Measurements from ENCODE around the gene MINDY3. TPM values are rescaled to one million over a fixed set of nuclear protein-coding genes. Genes with fewer than 3 reads are reported as not detected.

MINDY3 gene
- total RNA-seq, 1 experiment from 2014 or later, result 10.4 TPM

DNA sequence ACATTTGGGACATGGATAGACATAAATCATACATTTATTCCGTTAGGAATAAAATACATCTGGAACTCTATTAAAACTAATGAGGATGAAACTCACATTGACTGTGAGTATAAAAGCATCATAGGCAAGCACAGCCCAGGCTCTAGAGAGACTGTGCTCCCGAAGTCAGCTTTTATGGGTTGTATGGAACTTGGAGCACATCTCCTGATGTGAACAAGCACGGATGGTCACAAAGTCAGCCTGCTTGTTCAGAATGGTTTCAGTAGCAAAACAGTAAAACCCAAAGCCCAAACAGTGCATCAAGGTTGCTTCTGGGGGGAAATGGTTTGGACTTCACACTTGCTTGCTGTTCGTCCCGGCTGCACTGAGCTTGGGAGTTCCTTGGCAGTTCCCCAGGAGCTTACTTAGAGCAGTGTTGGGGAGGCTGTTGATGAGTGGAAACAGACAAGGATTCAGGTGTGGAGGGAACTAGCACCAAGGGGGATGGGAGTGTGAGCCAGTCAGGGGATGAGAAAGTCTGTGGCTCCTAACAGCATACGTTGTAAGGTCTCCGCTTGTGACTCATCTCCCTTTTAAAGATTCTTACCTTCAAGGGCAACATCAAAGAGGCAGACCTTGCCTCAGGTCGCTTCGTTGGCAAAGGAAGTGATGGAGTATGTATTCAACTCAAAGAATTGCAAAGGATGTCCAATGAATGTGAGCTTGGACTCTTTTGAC lies 120.9 kb downstream of the MINDY3 start:
- no peaks in the 10 kb centered on the region; the same call in 1 of the 2 replicates for H3K27me3 ChIP-seq (ENCODE audit: control insufficient read depth, insufficient read depth, low read length)
- no peak for DNase-seq (ENCODE audit: low read depth, low spot score)
- no peak overlapping the region for H3K4me3 ChIP-seq (ENCODE audit: low read depth in 2 of 2, low read length in 2 of 2)
- POLR2A ChIA-PET, result no interaction called here
- TF ChIP-seq SIN3A (IDR thresholded peaks at IDR 0.05; ENCODE audit: borderline replicate concordance, insufficient read depth, low read depth, low read length), result no peak
- TF ChIP-seq, protein P1, sequence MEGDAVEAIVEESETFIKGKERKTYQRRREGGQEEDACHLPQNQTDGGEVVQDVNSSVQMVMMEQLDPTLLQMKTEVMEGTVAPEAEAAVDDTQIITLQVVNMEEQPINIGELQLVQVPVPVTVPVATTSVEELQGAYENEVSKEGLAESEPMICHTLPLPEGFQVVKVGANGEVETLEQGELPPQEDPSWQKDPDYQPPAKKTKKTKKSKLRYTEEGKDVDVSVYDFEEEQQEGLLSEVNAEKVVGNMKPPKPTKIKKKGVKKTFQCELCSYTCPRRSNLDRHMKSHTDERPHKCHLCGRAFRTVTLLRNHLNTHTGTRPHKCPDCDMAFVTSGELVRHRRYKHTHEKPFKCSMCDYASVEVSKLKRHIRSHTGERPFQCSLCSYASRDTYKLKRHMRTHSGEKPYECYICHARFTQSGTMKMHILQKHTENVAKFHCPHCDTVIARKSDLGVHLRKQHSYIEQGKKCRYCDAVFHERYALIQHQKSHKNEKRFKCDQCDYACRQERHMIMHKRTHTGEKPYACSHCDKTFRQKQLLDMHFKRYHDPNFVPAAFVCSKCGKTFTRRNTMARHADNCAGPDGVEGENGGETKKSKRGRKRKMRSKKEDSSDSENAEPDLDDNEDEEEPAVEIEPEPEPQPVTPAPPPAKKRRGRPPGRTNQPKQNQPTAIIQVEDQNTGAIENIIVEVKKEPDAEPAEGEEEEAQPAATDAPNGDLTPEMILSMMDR (IDR thresholded peaks at IDR 0.05), result no peak
- TF ChIP-seq, protein P2, sequence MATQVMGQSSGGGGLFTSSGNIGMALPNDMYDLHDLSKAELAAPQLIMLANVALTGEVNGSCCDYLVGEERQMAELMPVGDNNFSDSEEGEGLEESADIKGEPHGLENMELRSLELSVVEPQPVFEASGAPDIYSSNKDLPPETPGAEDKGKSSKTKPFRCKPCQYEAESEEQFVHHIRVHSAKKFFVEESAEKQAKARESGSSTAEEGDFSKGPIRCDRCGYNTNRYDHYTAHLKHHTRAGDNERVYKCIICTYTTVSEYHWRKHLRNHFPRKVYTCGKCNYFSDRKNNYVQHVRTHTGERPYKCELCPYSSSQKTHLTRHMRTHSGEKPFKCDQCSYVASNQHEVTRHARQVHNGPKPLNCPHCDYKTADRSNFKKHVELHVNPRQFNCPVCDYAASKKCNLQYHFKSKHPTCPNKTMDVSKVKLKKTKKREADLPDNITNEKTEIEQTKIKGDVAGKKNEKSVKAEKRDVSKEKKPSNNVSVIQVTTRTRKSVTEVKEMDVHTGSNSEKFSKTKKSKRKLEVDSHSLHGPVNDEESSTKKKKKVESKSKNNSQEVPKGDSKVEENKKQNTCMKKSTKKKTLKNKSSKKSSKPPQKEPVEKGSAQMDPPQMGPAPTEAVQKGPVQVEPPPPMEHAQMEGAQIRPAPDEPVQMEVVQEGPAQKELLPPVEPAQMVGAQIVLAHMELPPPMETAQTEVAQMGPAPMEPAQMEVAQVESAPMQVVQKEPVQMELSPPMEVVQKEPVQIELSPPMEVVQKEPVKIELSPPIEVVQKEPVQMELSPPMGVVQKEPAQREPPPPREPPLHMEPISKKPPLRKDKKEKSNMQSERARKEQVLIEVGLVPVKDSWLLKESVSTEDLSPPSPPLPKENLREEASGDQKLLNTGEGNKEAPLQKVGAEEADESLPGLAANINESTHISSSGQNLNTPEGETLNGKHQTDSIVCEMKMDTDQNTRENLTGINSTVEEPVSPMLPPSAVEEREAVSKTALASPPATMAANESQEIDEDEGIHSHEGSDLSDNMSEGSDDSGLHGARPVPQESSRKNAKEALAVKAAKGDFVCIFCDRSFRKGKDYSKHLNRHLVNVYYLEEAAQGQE (IDR thresholded peaks at IDR 0.05; ENCODE audit: insufficient read depth in 1 of 2, low read depth in 2 of 2, low read length in 1 of 2), result no peak
- TF ChIP-seq TCF7L2 (IDR thresholded peaks at IDR 0.05; ENCODE audit: low read depth, low read length), result no peak
- TF ChIP-seq POLR2AphosphoS5 (IDR thresholded peaks at IDR 0.05; ENCODE audit: low read depth, low read length), result no peak
- H3K27ac ChIP-seq (ENCODE audit: low read length), result no peak overlapping the region
- no TSS peak for BruUV-seq (replicated peaks)
- in situ Hi-C loops (cut with HindIII; ENCODE audit: low pct_unique_long_range_greater_than_20kb, low sequenced_read_pairs), result no loop called here
- H3K4me1 ChIP-seq (ENCODE audit: control insufficient read depth, insufficient read depth, low read length), result no peaks in the 10 kb centered on the region
- ATAC-seq, result no peak
- no peaks in the 10 kb centered on the region for H3K9me3 ChIP-seq (ENCODE audit: control insufficient read depth, insufficient read depth, low read depth, low read length)
- intact Hi-C loops (cut with micrococcal nuclease; ENCODE audit: unreplicated experiment), result no loop called here
- no peaks in the 10 kb centered on the region for H3K36me3 ChIP-seq (ENCODE audit: control insufficient read depth, insufficient read depth, low read length)
- CTCF ChIA-PET, result interaction anchor here (0.7 kb wide), 1 partner anchor 90 kb away, joined by 3 read pairs; no protein-coding TSS in a partner anchor

DNA sequence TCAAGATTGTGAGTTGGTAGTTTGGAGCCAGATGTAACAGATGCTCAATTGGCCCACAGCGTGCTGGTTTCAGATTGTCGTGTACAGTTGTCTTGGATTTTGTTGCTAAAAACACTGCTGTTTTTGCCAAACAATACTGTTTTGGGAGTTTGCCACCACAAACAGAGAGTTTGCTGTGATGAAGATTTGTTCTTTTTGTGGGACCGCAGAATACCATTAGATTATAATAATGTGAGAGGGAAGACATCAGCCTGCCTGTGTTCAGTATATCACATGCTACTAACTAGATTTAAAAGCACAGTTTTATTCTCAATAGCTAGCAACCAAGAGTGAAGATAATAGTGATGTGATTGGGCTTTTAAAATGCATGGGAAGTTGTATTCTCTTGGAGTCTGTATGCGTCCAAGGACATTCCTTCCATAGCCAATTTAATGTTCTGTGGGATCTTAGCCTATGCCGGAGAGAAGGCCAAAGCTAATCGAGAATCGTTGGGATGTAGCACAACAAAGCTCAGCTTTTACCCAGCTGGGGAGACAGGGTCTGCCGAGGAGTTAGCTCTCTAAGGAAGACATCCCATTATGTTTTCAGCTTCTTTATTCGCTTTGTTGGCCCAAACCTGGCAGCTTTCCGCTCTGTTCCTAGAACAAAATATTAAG lies 121.9 kb downstream of the MINDY3 start:
- no TSS peak for BruUV-seq (replicated peaks)
- in situ Hi-C loops (cut with HindIII; ENCODE audit: low pct_unique_long_range_greater_than_20kb, low sequenced_read_pairs), result no loop called here
- ATAC-seq (no peak), DNase-seq (ENCODE audit: low read depth, low spot score) (no peak)
- Histone ChIP-seq H3K9me3 (ENCODE audit: control insufficient read depth, insufficient read depth, low read depth, low read length) (no peaks in the 10 kb centered on the region), H3K36me3 (ENCODE audit: control insufficient read depth, insufficient read depth, low read length) (no peaks in the 10 kb centered on the region), H3K27me3 (ENCODE audit: control insufficient read depth, insufficient read depth, low read length) (no peaks in the 10 kb centered on the region; the same call in 1 of the 2 replicates), H3K4me1 (ENCODE audit: control insufficient read depth, insufficient read depth, low read length) (no peaks in the 10 kb centered on the region), H3K4me3 (ENCODE audit: low read depth in 2 of 2, low read length in 2 of 2) (no peak overlapping the region), H3K27ac (ENCODE audit: low read length) (no peak overlapping the region)
- POLR2A ChIA-PET, result no interaction called here
- intact Hi-C loops (cut with micrococcal nuclease; ENCODE audit: unreplicated experiment), result no loop called here
- CTCF ChIA-PET, result no interaction called here
- TF ChIP-seq POLR2AphosphoS5 (IDR thresholded peaks at IDR 0.05; ENCODE audit: low read depth, low read length) (no peak), SIN3A (IDR thresholded peaks at IDR 0.05; ENCODE audit: borderline replicate concordance, insufficient read depth, low read depth, low read length) (no peak), TCF7L2 (IDR thresholded peaks at IDR 0.05; ENCODE audit: low read depth, low read length) (no peak)
- TF ChIP-seq, protein P1 (IDR thresholded peaks at IDR 0.05), result no peak
- TF ChIP-seq, protein P2 (IDR thresholded peaks at IDR 0.05; ENCODE audit: insufficient read depth in 1 of 2, low read depth in 2 of 2, low read length in 1 of 2), result no peak

Data from Panc1 (cell line).